Amygdala (tissue), 56 donors: ENCODE data around the gene KRT16.
"Not testable (repeated sequence)": the region's sequence is repeated elsewhere in the genome, so short reads cannot be mapped to it uniquely, and the experiment has no call there.

ENCODE experiments used
- DNase-seq, 56 donors: peaks; one replicate each; lab custom pipeline; 2025; lab: John Stamatoyannopoulos, UW

KRT16 gene

GRCh38 chr17:41619036-41619926, 6.7 kb upstream of the KRT16 start:
- no peak for DNase-seq

- DNase-seq: no peak
These were observed 5.9 kb upstream of the KRT16 start for GRCh38 chr17:41618341-41619035.

GRCh38 chr17:41617698-41618097, 5.1 kb upstream of the KRT16 start:
- DNase-seq: no peak

GRCh38 chr17:41617136-41617535, 4.6 kb upstream of the KRT16 start:
- no peak for DNase-seq

GRCh38 chr17:41616486-41616885, 3.9 kb upstream of the KRT16 start:
- not testable (repeated sequence) for DNase-seq

GRCh38 chr17:41615454-41615853, 2.9 kb upstream of the KRT16 start:
- no peak for DNase-seq

- peak in 2 of 56 donors; percentile 7 to 17 for DNase-seq
These were observed 2.2 kb upstream of the KRT16 start for GRCh38 chr17:41614767-41615166.

GRCh38 chr17:41614098-41614497, 1.5 kb upstream of the KRT16 start:
- no peak for DNase-seq

- no peak for DNase-seq
These were observed 913 bp upstream of the KRT16 start for GRCh38 chr17:41613277-41614082.

- no peak for DNase-seq
These were observed 1.5 kb downstream of the KRT16 start for GRCh38 chr17:41610965-41611640.

- peak in 1 of 56 donors; percentile 5 for DNase-seq
These were observed 2.5 kb downstream of the KRT16 start for GRCh38 chr17:41610061-41610517.

GRCh38 chr17:41606930-41607329, 5.6 kb downstream of the KRT16 start:
- DNase-seq: not testable (repeated sequence)

GRCh38 chr17:41602524-41602923, 10.0 kb downstream of the KRT16 start:
- DNase-seq: no peak

- no peak for DNase-seq
These were observed 12.2 kb downstream of the KRT16 start for GRCh38 chr17:41600318-41600717.

- DNase-seq: no peak
These were observed 12.9 kb downstream of the KRT16 start for GRCh38 chr17:41599680-41600079.

GRCh38 chr17:41595585-41595984, 17.0 kb downstream of the KRT16 start:
- no peak for DNase-seq

GRCh38 chr17:41594363-41594915, 18.1 kb downstream of the KRT16 start:
- DNase-seq: no peak

- no peak for DNase-seq
These were observed 19.1 kb downstream of the KRT16 start for GRCh38 chr17:41593306-41593981.

GRCh38 chr17:41592601-41593305, 19.8 kb downstream of the KRT16 start:
- DNase-seq: no peak
